OCI-LY3 (cell line): ENCODE data around the gene GEMIN2.
A peak's percentile ranks its signal among the peaks of the same experiment; 100 is the strongest.

Source experiments
- H2AFZ ChIP-seq: fragments of 200-600, 300-600 bp; shearing (Covaris generic); 2 replicates; pipeline ENCODE4 v1.6.0; 2014; ENCODE audit warnings: antibody characterized with exemption, low read depth, low read length
- H3K27ac ChIP-seq: fragments of 200-600, 300-600 bp; sonication (generic); 2 replicates; pipeline ENCODE4 v1.5.1; 2014; ENCODE audit warnings: mild to moderate bottlenecking, low read length, moderate library complexity, mixed read lengths
- H3K27me3 ChIP-seq: fragments of 200-600, 300-600 bp; sonication (generic); 2 replicates; pipeline ENCODE4 v1.6.1; 2014; ENCODE audit warnings: low read depth, low read length, mixed read lengths
- H3K36me3 ChIP-seq: fragments of 200-600, 300-600 bp; sonication (generic); replicated peaks from 2 replicates; pipeline ENCODE3; 2014; ENCODE audit warnings: low read depth, low read length, mixed read lengths
- H3K4me1 ChIP-seq: fragments of 300-600, 200-600 bp; sonication (generic); 2 replicates; pipeline ENCODE4 v1.6.1; 2014; ENCODE audit warnings: low read length, mixed read lengths
- H3K4me2 ChIP-seq: fragments of 200-600, 300-600 bp; sonication (generic); 2 replicates; pipeline ENCODE4 v1.6.1; 2014; ENCODE audit warnings: low read length, mixed read lengths
- H3K4me3 ChIP-seq: fragments of 300-600, 200-600 bp; sonication (generic); 2 replicates; pipeline ENCODE4 v1.5.1; 2014; ENCODE audit warnings: antibody characterized with exemption, mild to moderate bottlenecking, low read length, moderate library complexity
- H3K79me2 ChIP-seq: fragments of 300-600, 200-600 bp; shearing (Covaris generic); 2 replicates; pipeline ENCODE4 v1.6.1; 2014; ENCODE audit warnings: mild to moderate bottlenecking, low read length, mixed read lengths
- H3K9ac ChIP-seq: fragments of 300-600, 200-600 bp; shearing (Covaris generic); 2 replicates; pipeline ENCODE4 v1.6.0; 2014; ENCODE audit warnings: mild to moderate bottlenecking, low read length, moderate library complexity
- H3K9me3 ChIP-seq: fragments of 200-600, 300-600 bp; shearing (Covaris generic); 2 replicates; pipeline ENCODE4 v1.6.1; 2014; ENCODE audit warnings: low read length, mixed read lengths; ENCODE audit not compliant: insufficient read depth
- H4K20me1 ChIP-seq: fragments of 200-600, 300-600 bp; sonication (generic); 2 replicates; pipeline ENCODE4 v1.6.1; 2016; ENCODE audit warnings: low read length, mixed read lengths; ENCODE audit not compliant: insufficient read depth
- CTCF ChIP-seq: fragments of 200-600, 300-600 bp; sonication (generic); IDR thresholded peaks from 2 replicates; pipeline ENCODE4 v1.5.1; 2014; ENCODE audit warnings: antibody characterized with exemption, low read length, low read depth
- EZH2phosphoT487 ChIP-seq: fragments of 200-600 bp; shearing (Covaris generic); IDR thresholded peaks from 2 replicates; pipeline ENCODE4 v1.6.1; 2018; ENCODE audit warnings: antibody characterized with exemption, mixed run types, low read depth

Gene GEMIN2

GRCh38 chr14:39176263-39177167 is 62.4 kb downstream of the GEMIN2 start:
- Histone ChIP-seq H3K9ac (peak overlapping the region; percentile 84), H3K4me3 (peak overlapping the region; percentile 87), H3K9me3 (no peaks in the 10 kb centered on the region), H3K27me3 (no peaks in the 10 kb centered on the region), H3K4me1 (peaks cover 14% of the 10 kb centered on the region), H3K36me3 (peaks cover 51% of the 10 kb centered on the region), H4K20me1 (peaks cover 4% of the 10 kb centered on the region; the same call in 1 of the 2 replicates), H2AFZ (no peak overlapping the region), H3K4me2 (peak overlapping the region; percentile 68), H3K79me2 (peaks cover 52% of the 10 kb centered on the region), H3K27ac (peak overlapping the region; percentile 68)
- no peak for TF ChIP-seq EZH2phosphoT487
- no peak for TF ChIP-seq CTCF

GRCh38 chr14:39177168-39177545 is 63.0 kb downstream of the GEMIN2 start:
- H3K27ac ChIP-seq: no peak overlapping the region
- H3K4me3 ChIP-seq: no peak overlapping the region
- H3K36me3 ChIP-seq: peaks cover 55% of the 10 kb centered on the region
- no peak for TF ChIP-seq EZH2phosphoT487
- TF ChIP-seq CTCF: no peak
- H3K4me1 ChIP-seq: peaks cover 14% of the 10 kb centered on the region
- no peak overlapping the region for H3K4me2 ChIP-seq
- no peak overlapping the region for H3K9ac ChIP-seq
- H2AFZ ChIP-seq: no peak overlapping the region
- peaks cover 55% of the 10 kb centered on the region for H3K79me2 ChIP-seq
- H3K9me3 ChIP-seq: no peaks in the 10 kb centered on the region
- H4K20me1 ChIP-seq: peaks cover 4% of the 10 kb centered on the region; the same call in 1 of the 2 replicates
- no peaks in the 10 kb centered on the region for H3K27me3 ChIP-seq

GRCh38 chr14:39179042-39179441 is 64.9 kb downstream of the GEMIN2 start:
- H3K9me3 ChIP-seq: no peaks in the 10 kb centered on the region
- peaks cover 55% of the 10 kb centered on the region for H3K79me2 ChIP-seq
- H3K36me3 ChIP-seq: peaks cover 68% of the 10 kb centered on the region
- H3K4me1 ChIP-seq: peaks cover 9% of the 10 kb centered on the region
- H3K27ac ChIP-seq: no peak overlapping the region
- no peak overlapping the region for H2AFZ ChIP-seq
- no peak overlapping the region for H3K4me2 ChIP-seq
- no peak overlapping the region for H3K9ac ChIP-seq
- TF ChIP-seq EZH2phosphoT487 (no peak), CTCF (no peak)
- H3K4me3 ChIP-seq: no peak overlapping the region
- peaks cover 4% of the 10 kb centered on the region; the same call in 1 of the 2 replicates for H4K20me1 ChIP-seq
- no peaks in the 10 kb centered on the region for H3K27me3 ChIP-seq

- Histone ChIP-seq H3K4me3 (no peak overlapping the region), H3K4me1 (peaks cover 8% of the 10 kb centered on the region; the same call in 1 of the 2 replicates), H3K79me2 (peaks cover 49% of the 10 kb centered on the region), H3K27me3 (no peaks in the 10 kb centered on the region), H3K27ac (no peak overlapping the region), H3K9me3 (no peaks in the 10 kb centered on the region), H3K9ac (no peak overlapping the region), H3K36me3 (peaks cover 77% of the 10 kb centered on the region), H2AFZ (no peak overlapping the region), H3K4me2 (no peak overlapping the region), H4K20me1 (peaks cover 4% of the 10 kb centered on the region; the same call in 1 of the 2 replicates)
- TF ChIP-seq CTCF: no peak
- TF ChIP-seq EZH2phosphoT487: no peak
Measured at GRCh38 chr14:39180553-39180952, 66.4 kb downstream of the GEMIN2 start.
